K562 (cell line): ENCODE measurements around the gene ANKLE2. TPM values are rescaled to one million over a fixed set of nuclear protein-coding genes. Genes with fewer than 3 reads are reported as not detected.

ENCODE experiments used
- E2F3 ChIP-seq: fragments of 250-450 bp; sonication (Bioruptor Pico); IDR thresholded peaks from 2 replicates; pipeline ENCODE4 v1.4.0; 2020; ENCODE audit warnings: mild to moderate bottlenecking
- FOS ChIP-seq: IDR thresholded peaks from 3 replicates; pipeline ENCODE4 v1.6.1; 2011; ENCODE audit not compliant: insufficient read length; ENCODE audit errors: extremely low read depth
- HSF4 ChIP-seq: fragments of 250-450 bp; sonication (Bioruptor Pico); IDR thresholded peaks from 2 replicates; pipeline ENCODE4 v2.1.2; 2022; ENCODE audit warnings: mild to moderate bottlenecking, moderate library complexity, borderline replicate concordance
- MXD1 ChIP-seq: fragments of 250-450 bp; sonication (Bioruptor Pico); IDR thresholded peaks from 2 replicates; pipeline ENCODE4 v1.8.0; 2021; ENCODE audit warnings: borderline replicate concordance, mild to moderate bottlenecking, moderate library complexity; ENCODE audit not compliant: poor library complexity, severe bottlenecking
- MYC ChIP-seq, 2 experiments: fragments of 250-450 bp in 1 of 2; sonication (Bioruptor Pico) in 1 of 2; IDR thresholded peaks; 2 replicates each; pipeline versions ENCODE4 v1.5.1 to v1.6.1; 2012 to 2021; ENCODE audit warnings: low read depth in 2 of 2, borderline replicate concordance in 1 of 2, improper control_type of control experiment in 1 of 2, low read length in 1 of 2, mild to moderate bottlenecking in 1 of 2, moderate library complexity in 1 of 2
- NUFIP1 ChIP-seq: fragments of 450-650 bp; IDR thresholded peaks from 2 replicates; pipeline ENCODE4 v1.6.1; 2018; ENCODE audit not compliant: partially characterized antibody
- RBM22 ChIP-seq: fragments of 200-400 bp; formaldehyde crosslinking; IDR thresholded peaks from 2 replicates; pipeline ENCODE4 v1.6.1; 2018; ENCODE audit warnings: low read length, low read depth; ENCODE audit not compliant: poor library complexity, severe bottlenecking
- TSHZ1 ChIP-seq: fragments of 250-450 bp; sonication (Bioruptor Pico); IDR thresholded peaks from 2 replicates; pipeline ENCODE4 v1.4.0; 2020; ENCODE audit warnings: mild to moderate bottlenecking, moderate library complexity
- ZNF146 ChIP-seq: IDR thresholded peaks from one replicate; pipeline ENCODE4 v1.6.1; 2018; ENCODE audit warnings: missing compliant biosample characterization; ENCODE audit not compliant: unreplicated experiment
- ZNF232 ChIP-seq: sonication (generic); formaldehyde crosslinking; IDR thresholded peaks from 2 replicates; pipeline ENCODE4 v1.8.0; 2022; ENCODE audit warnings: mild to moderate bottlenecking, missing genetic modification reagents
- ZNF592 ChIP-seq: fragments of 450-650 bp; IDR thresholded peaks from 2 replicates; pipeline ENCODE4 v1.6.1; 2017; ENCODE audit warnings: antibody characterized with exemption, mild to moderate bottlenecking
- ZNF717 ChIP-seq: fragments of 250-450 bp; sonication (Bioruptor Pico); IDR thresholded peaks from 2 replicates; pipeline ENCODE4 v1.5.0; 2021
- ZNF785 ChIP-seq: fragments of 250-450 bp; sonication (Bioruptor Pico); IDR thresholded peaks from 2 replicates; pipeline ENCODE4 v1.4.0; 2020; ENCODE audit warnings: mild to moderate bottlenecking
- polyA plus RNA-seq, 8 experiments: library from polyadenylated mRNA; depleted of rRNA in 4 of 8; stranded (reverse) in 5 of 8; unstranded in 3 of 8; fragments of >200 nt; fragmentation: Nextera tagmentation in 2 of 8; fragmentation: Illumina TruSeq in 1 of 8; extraction: Ambion mirVana in 2 of 8; extraction: Trizol in 1 of 8; gene quantifications; 2 replicates each; pipeline versions ENCODE4 v1.2.1 to v1.2.3, GENCODE V29; 2011 to 2014; ENCODE audit warnings: inconsistent platforms in 1 of 8, missing spikeins in 1 of 8
- total RNA-seq, 7 experiments: library from RNA; depleted of rRNA in 6 of 7; stranded (reverse); fragments of >200 nt in 6 of 7; fragmentation: Illumina TruSeq in 2 of 7; extraction: Trizol in 2 of 7; gene quantifications; 2 replicates each; pipeline versions ENCODE4 v1.2.1 to v1.2.3, GENCODE V29; 2011 to 2021; ENCODE audit warnings: low replicate concordance in 1 of 7
- TF ChIP-seq, protein P1 (sequence below): sonication (generic); formaldehyde crosslinking; IDR thresholded peaks from 2 replicates; pipeline ENCODE4 v1.8.1; 2023; ENCODE audit warnings: mild to moderate bottlenecking, missing genetic modification reagents
- TF ChIP-seq, protein P2 (sequence below): fragments of 450-650 bp; IDR thresholded peaks from 2 replicates; pipeline ENCODE4 v1.6.1; 2016; ENCODE audit warnings: mild to moderate bottlenecking

Gene ANKLE2
- total and polyA plus RNA-seq, 9 of the 15 experiments (the other 6 are each of a cell fraction or from before 2014, with no cell fraction given) = 3.2 to 57.7 (median 45.6) TPM

DNA sequence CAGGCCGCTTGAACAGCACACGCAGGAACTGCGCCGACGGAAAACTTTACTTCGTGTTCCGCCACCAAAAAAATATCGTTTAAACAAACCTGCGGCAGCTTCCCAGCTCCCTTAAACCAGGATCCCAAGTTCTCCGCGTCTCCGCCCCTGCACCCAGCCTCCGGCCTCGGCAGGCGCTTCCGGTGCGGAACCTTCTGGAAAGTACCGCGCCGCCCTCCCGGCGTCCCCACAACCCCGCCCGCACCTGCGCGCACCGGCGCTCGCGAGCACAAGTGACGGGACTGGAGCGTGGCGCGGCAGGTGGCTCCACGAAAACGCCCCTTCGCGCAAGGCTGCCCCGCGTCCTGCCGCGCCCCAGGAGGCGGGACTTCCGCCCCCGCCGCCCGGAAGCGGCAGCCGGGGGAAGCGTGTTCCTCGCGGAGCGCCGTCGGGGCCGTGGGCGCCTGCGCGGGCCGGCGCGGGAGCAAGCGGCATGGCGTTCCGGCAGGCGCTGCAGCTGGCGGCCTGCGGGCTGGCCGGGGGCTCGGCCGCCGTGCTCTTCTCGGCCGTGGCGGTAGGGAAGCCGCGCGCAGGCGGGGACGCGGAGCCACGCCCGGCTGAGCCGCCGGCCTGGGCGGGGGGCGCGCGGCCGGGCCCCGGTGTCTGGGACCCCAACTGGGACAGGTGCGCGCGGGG is 51.1 kb downstream of the ANKLE2 start, which contains the start of gene PGAM5 (continued):
- no peak for TF ChIP-seq TSHZ1 (CRISPR knock-in tag)
- TF ChIP-seq ZNF146 (CRISPR knock-in tag) = peak; percentile 3
- TF ChIP-seq RBM22 = peak; percentile 61
- peak; percentile 64; the same call in 1 of the 2 replicates for TF ChIP-seq ZNF592
- TF ChIP-seq FOS = no peak
- TF ChIP-seq E2F3 (CRISPR knock-in tag) = peak; percentile 78
- TF ChIP-seq MXD1 (CRISPR knock-in tag) = peak; percentile 56
- no peak for TF ChIP-seq NUFIP1
- TF ChIP-seq, protein P1, sequence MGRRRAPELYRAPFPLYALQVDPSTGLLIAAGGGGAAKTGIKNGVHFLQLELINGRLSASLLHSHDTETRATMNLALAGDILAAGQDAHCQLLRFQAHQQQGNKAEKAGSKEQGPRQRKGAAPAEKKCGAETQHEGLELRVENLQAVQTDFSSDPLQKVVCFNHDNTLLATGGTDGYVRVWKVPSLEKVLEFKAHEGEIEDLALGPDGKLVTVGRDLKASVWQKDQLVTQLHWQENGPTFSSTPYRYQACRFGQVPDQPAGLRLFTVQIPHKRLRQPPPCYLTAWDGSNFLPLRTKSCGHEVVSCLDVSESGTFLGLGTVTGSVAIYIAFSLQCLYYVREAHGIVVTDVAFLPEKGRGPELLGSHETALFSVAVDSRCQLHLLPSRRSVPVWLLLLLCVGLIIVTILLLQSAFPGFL (CRISPR knock-in tag) = no peak
- TF ChIP-seq ZNF717 (CRISPR knock-in tag) = no peak
- TF ChIP-seq, protein P2, sequence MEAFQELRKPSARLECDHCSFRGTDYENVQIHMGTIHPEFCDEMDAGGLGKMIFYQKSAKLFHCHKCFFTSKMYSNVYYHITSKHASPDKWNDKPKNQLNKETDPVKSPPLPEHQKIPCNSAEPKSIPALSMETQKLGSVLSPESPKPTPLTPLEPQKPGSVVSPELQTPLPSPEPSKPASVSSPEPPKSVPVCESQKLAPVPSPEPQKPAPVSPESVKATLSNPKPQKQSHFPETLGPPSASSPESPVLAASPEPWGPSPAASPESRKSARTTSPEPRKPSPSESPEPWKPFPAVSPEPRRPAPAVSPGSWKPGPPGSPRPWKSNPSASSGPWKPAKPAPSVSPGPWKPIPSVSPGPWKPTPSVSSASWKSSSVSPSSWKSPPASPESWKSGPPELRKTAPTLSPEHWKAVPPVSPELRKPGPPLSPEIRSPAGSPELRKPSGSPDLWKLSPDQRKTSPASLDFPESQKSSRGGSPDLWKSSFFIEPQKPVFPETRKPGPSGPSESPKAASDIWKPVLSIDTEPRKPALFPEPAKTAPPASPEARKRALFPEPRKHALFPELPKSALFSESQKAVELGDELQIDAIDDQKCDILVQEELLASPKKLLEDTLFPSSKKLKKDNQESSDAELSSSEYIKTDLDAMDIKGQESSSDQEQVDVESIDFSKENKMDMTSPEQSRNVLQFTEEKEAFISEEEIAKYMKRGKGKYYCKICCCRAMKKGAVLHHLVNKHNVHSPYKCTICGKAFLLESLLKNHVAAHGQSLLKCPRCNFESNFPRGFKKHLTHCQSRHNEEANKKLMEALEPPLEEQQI = no peak
- TF ChIP-seq MYC (IDR thresholded peaks at IDR 0.05; ENCODE audit: low read depth, low read length) = peak; percentile 93
- no peak; the same call in 1 of the 2 replicates for TF ChIP-seq MYC (CRISPR knock-in tag; IDR thresholded peaks at IDR 0.05; ENCODE audit: borderline replicate concordance, low read depth)
- TF ChIP-seq ZNF232 (CRISPR knock-in tag) = no peak
- TF ChIP-seq HSF4 (CRISPR knock-in tag) = no peak
- no peak for TF ChIP-seq ZNF785 (CRISPR knock-in tag)
